GDM1 (cell line): Measurements from ENCODE around the gene ACSF2.
A peak's percentile ranks its signal among the peaks of the same experiment; 100 is the strongest.
"Not testable (repeated sequence)": the region's sequence is repeated elsewhere in the genome, so short reads cannot be mapped to it uniquely, and the experiment has no call there.

Experiments used
- DNase-seq: peaks from one replicate; lab custom pipeline; 2025; lab: John Stamatoyannopoulos, UW

The ACSF2 gene

GRCh38 chr17:50464736-50465135 lies 38.7 kb downstream of the ACSF2 start:
- DNase-seq, result no peak

- DNase-seq, result no peak
Observed at GRCh38 chr17:50465171-50465570, 39.2 kb downstream of the ACSF2 start.

DNA sequence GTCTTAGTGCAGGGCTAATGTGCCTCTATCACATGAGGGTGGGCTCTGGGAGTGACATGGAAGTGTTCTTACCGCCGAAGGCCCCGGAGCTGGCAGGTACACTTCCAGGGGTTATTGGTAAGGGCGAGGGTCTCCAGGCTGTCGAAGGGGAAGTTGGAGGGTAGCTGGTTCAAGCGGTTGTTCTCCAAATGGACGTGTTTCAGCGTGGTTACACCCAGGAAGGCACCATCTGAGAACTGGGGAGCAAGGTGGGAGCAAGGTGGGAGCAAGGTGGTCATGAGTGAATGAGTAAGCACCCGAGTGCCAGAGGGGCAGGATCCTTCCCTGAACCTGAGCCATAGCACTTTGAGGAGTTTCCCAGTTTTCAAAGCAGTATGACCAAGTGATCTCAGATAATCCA lies 39.6 kb downstream of the ACSF2 start:
- no peak for DNase-seq

DNA sequence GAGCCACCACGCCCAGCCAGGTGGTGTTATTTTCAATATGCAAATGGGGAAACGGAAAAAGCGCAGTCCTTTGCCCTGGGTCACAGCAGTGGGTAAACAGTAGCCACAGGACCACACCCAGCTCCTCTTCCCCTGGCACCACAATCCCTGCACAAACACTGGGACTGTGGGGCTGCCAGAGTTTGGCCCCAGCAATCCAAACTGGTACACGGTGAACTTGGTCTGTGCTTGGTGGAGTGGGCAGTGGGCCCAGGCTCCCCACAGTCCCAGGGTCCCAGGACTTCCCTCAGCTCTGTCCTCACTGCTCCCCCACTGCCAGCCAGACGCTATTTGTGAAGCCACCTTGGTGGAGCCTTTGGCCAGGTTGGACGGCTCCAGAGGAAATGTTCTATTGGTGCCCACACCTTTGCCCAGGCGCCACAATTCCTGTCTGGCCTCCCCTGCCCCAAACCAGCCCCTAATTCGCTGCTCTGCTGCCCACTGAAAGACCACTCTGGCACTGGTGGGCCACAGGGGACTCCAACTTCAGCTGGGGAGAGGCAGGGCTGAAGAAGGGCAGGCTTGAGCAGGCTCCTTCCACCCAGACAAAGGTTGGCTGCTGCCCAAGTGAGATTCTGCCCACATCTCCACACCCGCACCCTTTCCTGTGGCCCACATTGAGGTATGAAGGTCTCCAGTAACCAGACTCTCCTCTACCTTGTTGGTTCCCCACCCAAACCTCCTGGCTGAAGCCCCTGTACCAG lies 40.5 kb downstream of the ACSF2 start:
- DNase-seq, result no peak

- no peak for DNase-seq
Observed at GRCh38 chr17:50467114-50467854, 41.3 kb downstream of the ACSF2 start.

- no peak for DNase-seq
Observed at GRCh38 chr17:50467855-50468303, 41.9 kb downstream of the ACSF2 start.

DNA sequence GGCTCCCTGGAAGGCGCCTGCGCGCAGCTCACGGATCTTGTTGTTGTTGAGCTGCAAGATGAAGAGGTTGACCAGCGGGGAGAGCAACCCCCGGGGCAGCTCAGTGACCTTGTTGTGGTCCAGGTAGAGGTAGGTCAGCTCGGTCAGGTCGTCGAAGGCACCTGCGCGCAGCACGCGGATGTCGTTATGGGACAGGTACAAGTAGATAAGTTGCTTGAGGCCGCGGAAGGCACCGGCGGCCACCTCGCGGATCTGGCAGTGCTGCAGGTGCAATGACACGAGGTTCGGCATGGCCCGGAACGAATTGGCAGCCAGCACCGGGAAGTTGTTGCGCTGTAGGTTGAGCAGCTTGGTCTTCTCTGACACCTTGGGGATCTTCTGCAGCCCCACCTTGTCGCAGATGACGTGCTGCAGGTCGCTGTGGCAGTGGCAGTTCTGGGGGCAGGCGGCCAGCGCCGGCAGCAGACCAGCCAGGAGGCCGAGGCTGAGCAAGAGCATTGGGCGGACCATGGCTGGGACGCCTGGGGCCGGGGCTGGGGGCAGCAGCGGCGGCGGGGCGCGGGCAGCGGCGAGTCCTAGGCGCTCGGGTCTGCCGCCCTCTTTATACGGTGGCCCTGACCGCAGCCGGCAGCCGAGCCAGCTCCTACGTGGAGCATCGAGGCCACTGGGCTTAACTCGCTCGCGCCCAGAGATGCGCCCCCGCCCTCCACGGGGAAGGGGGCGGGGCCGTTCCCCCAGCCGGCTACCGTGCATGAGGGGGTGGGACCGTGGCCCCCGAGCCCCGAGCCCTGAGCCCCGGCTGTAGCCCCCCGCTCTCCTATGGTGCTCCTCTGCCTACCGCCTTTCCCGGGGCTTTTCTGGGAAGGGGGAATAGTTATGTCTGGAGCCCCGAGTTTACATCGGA lies 42.5 kb downstream of the ACSF2 start, which contains the start of gene CHAD:
TSS of gene CHAD (minus strand) at position 577 of the 904 bp plus-strand sequence. CDS start at position 510, 67 bp downstream.
- DNase-seq, result no peak

GRCh38 chr17:50469208-50469605 lies 43.2 kb downstream of the ACSF2 start:
- no peak for DNase-seq

DNA sequence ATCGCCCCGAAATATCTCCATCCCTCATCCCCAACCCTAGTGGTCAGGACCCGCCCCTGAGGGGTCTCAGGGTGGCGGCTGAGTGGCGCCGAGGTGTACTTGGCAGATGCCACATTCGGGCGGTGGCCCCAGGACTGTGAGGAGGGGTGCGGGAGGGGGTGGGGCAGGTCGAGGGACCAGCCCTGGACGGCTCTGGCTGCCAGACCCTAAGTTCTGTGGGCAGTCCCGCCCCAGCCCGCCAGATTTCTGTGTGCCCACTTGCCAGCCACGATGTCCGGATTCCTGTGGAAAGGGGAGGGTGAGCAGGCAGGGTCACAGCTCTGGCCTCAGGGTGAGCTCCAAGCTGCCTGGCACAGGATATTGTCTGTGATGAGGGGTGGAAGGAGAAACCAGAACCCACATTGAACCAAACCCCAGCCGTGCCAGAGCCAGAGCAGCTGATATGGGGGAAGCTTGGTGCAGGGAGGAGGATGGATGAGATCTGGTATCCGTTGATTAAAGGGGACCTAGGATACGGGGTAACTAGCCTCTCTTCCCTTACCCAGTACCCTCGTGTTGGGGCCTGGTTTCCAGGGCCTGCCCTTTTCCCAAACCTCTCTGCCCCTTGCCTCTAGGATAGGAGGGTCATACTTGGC lies 43.8 kb downstream of the ACSF2 start:
- DNase-seq, result no peak

DNA sequence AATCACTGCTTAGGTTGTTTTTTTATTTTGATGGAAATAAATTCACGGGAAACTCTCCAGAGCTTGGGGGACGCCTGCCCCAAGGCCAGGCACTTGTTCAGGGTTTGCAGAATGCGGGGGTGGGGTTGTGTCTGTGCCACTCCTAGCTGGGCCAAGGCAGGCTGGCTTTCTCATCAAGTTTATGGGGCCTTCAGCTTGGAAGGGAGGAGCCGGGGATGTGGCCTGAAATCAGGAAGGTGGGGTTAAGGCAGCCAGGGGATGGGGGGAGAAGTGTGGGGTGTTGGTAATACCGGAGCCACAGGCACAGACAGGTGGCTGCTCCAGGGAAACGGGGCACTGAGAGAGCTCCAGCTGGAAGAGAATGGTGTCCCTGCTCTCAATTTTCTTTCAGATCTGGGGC lies 44.4 kb downstream of the ACSF2 start:
- no peak for DNase-seq

GRCh38 chr17:50471009-50471905 lies 45.2 kb downstream of the ACSF2 start:
- DNase-seq, result peak; percentile 37

- DNase-seq, result no peak
Observed at GRCh38 chr17:50472286-50472685, 46.3 kb downstream of the ACSF2 start.

DNA sequence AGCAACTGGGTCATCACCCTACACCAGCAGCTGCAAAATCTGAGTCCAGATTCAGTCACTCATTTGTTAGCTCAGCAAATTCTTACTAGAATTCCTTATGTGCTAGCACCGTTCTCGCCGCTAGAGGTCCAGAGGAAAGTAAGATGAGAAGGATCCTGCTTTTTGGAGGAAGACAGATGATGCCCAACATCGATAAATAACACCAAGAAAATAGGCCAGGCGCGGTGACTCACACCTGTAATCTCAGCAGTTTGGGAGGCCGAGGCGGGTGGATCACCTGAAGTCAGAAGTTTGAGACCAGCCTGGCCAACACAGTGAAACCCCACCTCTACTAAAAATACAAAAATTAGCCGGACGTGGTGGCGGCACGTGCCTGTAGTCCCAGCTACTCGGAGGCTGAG lies 46.7 kb downstream of the ACSF2 start:
- DNase-seq, result not testable (repeated sequence)

- no peak for DNase-seq
Observed at GRCh38 chr17:50473901-50474300, 47.9 kb downstream of the ACSF2 start.

DNA sequence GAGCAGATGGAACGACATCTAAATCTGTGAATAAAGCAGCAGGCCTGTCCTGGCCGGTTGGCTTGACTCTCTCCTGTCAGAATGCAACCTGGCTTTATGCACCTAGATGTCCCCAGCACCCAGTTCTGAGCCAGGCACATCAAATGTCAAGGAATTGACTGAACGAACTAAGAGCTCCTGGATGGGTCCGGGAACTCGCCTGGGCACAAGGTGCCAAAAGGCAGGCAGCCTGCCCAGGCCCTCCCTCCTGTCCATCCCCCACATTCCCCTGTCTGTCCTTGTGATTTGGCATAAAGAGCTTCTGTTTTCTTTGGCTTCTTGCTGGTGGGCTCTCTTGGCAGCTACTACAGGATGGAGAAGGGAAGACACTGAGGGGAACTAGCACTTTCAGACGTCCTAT lies 48.5 kb downstream of the ACSF2 start:
- DNase-seq, result no peak

GRCh38 chr17:50475362-50475761 lies 49.3 kb downstream of the ACSF2 start:
- DNase-seq, result no peak

- not testable (repeated sequence) for DNase-seq
Observed at GRCh38 chr17:50475775-50476544, 49.9 kb downstream of the ACSF2 start.

- DNase-seq, result no peak
Observed at GRCh38 chr17:50476545-50477315, 50.7 kb downstream of the ACSF2 start.

DNA sequence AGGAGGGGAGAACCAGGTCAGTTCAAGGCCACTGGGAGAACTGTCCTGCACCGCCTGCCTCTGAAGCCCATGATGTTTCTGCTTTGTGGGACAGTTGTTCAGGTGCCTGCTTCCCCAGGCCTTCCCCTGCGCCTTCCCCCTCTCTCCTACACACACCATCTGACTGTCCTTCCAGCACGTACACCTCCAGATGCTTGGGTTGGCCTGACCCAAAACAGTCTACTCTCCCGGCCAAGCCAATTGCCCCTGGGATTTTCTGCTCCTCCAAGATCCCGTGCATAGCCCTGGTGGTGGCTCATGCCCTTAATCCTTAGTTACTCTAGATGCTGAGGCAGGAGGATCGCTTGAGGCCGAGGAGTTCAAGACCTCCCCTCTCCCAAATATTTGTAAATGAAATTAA lies 52.0 kb downstream of the ACSF2 start:
- no peak for DNase-seq
